ENCODE results near the gene CDH4.
"Not testable (repeated sequence)": the region's sequence is repeated elsewhere in the genome, so short reads cannot be mapped to it uniquely, and the experiment has no call there.

The CDH4 gene

DNA sequence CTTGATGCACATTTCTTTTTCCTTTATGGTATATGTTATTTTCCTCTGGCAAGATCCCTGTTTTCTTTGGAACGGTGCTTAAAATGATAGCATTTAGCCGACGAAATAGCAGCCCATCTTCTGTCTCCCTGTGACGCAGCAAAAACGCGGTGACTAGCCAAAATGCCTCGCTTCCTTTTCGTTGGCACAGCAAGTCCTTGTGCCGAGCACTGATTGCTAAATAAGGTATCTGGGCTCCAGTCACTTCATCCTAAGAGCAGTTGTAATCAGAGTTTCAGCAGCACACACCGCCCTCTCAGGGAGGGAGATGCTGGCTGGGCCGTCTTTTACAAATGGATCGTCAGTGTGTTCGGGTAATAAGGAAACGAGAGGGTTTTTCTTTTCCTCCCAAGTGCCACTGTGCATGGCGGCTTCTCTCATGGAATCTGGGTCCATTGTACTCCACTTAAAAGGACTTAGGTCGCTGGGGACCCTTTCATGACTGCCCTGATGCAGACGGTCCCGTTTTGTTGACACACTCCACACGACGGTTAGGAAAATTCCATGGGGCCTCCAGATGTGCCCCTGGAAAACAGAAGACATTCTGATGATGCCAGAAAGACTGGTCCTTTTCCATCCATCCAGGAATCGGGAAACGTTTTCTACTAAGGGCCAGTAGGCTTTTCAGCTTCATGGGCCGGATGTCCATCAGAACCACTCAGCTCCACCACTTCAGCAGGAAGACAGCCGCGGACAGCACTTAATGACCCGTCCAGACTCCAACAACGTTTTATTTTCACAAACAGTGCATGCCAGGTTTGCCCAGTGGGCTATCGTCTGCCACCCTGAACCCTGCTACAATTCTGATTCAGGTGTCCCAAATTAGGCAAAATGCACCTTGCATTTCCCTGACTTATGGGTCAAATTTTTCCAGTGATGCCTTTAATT lies 185.5 kb downstream of the CDH4 start:
- no peak for FAIRE-seq
- DNase-seq (ENCODE audit: low spot score), result no peak

GRCh38 chr20:61438285-61438684 lies 186.2 kb downstream of the CDH4 start:
- no peak for FAIRE-seq
- no peak for DNase-seq (ENCODE audit: low spot score)

DNA sequence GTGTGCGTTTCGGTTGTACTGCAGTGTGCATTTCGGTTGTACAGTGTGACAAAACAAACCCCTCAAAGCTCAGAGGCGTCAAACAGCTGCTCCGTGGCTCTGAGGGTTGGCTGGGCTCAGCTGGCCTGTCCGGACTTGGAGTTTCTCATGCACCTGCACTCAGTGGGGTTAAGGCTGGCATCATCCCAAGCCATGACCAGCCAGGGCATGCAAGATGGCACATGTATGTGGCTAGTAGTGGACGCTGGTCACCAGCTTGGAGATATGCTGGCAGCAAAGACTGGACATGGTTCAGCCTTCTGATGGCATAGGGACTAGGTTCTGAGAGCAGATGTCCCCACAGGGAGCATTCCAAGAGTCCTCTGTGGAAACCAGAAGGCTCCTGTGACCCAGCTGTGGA lies 187.2 kb downstream of the CDH4 start:
- FAIRE-seq (no peak), DNase-seq (ENCODE audit: low spot score) (no peak)

DNA sequence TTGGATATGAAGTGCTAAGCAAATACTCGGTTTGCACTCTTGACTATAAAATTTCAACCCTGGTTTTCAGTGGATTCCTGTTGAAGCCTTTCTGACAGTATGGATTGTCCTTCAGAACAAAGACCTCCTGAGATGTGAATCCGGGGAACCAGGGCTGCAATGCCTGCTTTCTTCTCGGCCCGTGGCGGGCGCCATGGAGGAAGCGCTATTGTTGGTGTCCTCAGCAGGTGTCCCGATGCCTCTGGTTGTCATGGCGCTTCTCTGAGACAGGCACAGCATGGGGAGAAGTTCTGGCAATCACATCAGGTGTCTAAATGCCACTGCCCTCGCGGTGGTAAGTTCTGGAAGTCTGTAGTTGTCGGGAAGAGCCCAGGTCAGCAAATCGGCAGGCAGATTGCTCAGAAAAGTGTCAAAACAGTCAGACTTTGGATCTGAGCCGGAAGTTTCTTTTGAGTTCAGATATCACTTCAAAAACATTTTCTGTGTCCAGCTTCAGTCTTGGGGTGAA lies 188.5 kb downstream of the CDH4 start:
- DNase-seq (ENCODE audit: low spot score) (no peak), FAIRE-seq (no peak)

DNA sequence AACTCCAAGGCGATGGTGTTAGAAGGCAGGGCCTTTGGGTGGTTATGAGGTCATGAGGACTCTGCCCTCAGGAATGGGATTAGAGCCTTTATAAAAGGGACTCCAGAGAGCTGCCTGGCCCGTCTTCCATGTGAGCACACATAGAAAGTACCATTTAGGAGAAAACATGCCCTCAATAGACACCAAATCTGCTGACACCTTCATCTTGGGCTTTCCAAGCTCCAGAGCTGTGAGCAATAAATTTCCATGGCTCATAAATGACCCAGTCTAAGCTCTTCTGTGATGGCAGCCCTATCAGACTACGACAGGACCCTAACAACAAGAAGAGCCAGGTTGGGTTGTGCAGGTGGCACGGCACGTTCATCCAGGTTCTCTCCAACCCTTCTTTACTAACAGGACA lies 189.5 kb downstream of the CDH4 start:
- DNase-seq (ENCODE audit: low spot score) (no peak), FAIRE-seq (no peak)

GRCh38 chr20:61442075-61442670 lies 190.1 kb downstream of the CDH4 start:
- DNase-seq (ENCODE audit: low spot score), result no peak
- FAIRE-seq, result no peak

- FAIRE-seq, result no peak
- no peak for DNase-seq (ENCODE audit: low spot score)
Observed at GRCh38 chr20:61442718-61443117, 190.7 kb downstream of the CDH4 start.

DNA sequence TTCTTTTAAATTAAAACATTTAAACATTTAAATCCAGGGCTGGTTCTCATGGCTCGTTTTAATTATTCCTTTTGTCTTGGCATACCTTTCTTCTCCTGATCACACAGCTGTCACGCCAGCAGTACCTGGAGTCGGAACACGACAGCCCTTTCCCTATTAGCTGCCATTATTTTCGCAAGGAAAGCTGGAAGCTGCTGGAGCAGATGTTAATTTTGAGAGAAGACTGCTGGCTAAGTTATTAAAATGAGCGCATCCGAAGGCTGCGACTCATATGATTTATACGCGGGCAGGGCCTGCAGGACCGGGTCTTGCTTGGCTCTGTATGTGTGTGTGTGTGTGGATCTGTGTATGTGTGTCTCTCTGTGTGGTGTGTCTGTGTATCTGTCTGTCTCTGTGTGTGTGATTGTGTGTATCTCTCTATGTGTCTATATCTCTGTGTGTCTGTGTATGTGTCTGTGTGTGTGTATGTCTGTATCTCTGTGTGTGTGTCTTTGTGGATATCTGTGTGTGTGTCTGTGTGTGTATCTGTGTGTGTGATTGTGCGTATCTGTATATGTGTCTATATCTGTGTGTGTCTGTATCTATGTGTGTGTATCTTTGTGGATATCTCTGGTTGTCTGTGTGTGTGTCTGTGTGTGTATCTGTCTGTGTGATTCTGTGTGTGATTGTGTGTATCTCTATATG lies 191.5 kb downstream of the CDH4 start:
- no peak for DNase-seq (ENCODE audit: low spot score)
- no peak for FAIRE-seq

- DNase-seq (ENCODE audit: low spot score) (no peak), FAIRE-seq (no peak)
Observed at GRCh38 chr20:61444637-61445036, 192.6 kb downstream of the CDH4 start.

GRCh38 chr20:61445138-61445537 lies 193.1 kb downstream of the CDH4 start:
- DNase-seq (ENCODE audit: low spot score) (no peak), FAIRE-seq (no peak)

GRCh38 chr20:61445741-61446140 lies 193.7 kb downstream of the CDH4 start:
- no peak for DNase-seq (ENCODE audit: low spot score)
- no peak for FAIRE-seq

DNA sequence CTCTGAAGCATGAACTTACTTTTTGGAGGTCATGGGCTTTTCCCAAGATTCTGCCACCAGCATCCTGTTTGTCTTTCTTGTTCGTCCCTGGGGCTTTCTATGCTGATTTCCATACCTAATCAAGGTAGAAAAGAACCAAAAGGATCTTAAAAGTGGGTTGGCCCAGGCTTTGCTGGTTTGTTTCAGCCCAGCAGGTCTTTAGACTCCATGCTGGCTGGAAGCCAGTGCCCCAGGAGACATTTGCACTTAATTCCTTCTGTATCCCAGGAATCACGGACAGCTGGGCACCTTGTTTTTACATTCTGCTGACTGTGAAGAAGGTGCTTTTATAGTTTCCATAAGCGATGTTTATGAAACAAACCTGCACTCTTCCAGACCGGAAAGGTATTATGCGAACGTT lies 195.9 kb downstream of the CDH4 start:
- no peak for FAIRE-seq
- no peak for DNase-seq (ENCODE audit: low spot score)

DNA sequence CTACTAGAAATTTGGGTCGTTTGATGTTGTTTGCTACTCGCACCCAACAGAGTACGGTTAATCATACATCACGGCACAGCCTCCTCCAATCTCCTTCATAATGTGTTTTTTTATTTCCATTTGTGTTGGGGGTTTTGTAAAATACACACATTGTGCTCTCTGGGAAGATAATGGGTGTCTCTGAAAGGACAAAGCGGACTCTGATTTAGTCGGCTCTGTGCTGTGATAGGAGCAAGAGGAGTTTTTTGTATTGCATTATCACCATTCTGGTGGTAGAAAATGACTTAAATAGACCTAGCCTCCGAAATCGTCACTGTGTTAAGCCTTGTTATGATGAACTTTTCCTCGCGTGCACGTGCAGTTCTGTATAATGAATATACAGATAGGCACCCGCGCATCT lies 196.3 kb downstream of the CDH4 start:
- no peak for DNase-seq (ENCODE audit: low spot score)
- no peak for FAIRE-seq

GRCh38 chr20:61449057-61449609 lies 197.1 kb downstream of the CDH4 start:
- FAIRE-seq (no peak), DNase-seq (ENCODE audit: low spot score) (no peak)

DNA sequence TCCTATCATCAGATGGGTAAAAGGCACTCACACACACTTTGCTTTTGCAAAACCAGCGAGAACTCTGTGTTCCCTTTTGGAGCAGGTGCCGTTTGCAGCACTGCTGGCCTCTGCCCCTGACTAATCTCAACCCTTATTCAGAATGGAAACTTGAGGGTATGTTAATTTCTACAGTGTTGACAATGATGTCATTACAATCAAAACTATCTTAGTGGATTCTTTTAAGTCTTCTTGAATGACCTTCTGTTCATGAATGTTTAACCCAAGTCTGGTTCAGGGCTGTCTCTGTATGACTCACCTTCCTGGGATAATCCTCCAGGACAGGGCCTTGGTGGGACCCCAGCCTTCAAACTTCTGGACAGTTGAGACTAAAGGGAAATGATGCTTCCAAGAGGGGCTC lies 197.9 kb downstream of the CDH4 start:
- FAIRE-seq, result no peak

GRCh38 chr20:61450549-61450948 lies 198.5 kb downstream of the CDH4 start:
- no peak for FAIRE-seq
- DNase-seq (ENCODE audit: low spot score), result no peak

More for the DNA sequence above, 197.9 kb downstream of the CDH4 start:
- no peak for DNase-seq (ENCODE audit: low spot score)

- FAIRE-seq (no peak), DNase-seq (ENCODE audit: low spot score) (no peak)
Observed at GRCh38 chr20:61451009-61451408, 198.9 kb downstream of the CDH4 start.

- FAIRE-seq, result no peak
- no peak for DNase-seq (ENCODE audit: low spot score)
Observed at GRCh38 chr20:61451953-61452352, 199.9 kb downstream of the CDH4 start.

GRCh38 chr20:61453219-61453618 lies 201.2 kb downstream of the CDH4 start:
- FAIRE-seq, result no peak

DNA sequence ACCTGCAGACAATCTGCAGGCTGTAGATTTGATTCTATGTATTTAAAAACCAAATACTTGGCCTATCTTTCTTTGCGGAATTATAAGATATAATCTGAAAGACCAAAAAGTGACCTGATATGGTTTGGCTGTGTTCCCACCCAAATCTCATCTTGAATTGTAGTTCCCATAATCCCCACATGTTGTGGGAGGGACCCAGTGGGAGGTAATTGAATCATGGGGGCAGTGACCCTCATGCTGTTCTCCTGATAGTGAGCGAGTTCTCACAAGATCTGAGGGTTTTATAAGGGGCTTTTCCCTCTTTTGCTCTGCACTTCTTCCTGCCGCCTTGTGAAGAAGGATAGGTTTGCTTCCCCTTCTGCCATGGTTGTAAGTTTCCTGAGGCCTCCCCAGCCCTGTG lies 201.6 kb downstream of the CDH4 start:
- not testable (repeated sequence) for FAIRE-seq; DNase-seq (ENCODE audit: low spot score)

More at GRCh38 chr20:61453219-61453618, 201.2 kb downstream of the CDH4 start:
- no peak for DNase-seq (ENCODE audit: low spot score)

DNA sequence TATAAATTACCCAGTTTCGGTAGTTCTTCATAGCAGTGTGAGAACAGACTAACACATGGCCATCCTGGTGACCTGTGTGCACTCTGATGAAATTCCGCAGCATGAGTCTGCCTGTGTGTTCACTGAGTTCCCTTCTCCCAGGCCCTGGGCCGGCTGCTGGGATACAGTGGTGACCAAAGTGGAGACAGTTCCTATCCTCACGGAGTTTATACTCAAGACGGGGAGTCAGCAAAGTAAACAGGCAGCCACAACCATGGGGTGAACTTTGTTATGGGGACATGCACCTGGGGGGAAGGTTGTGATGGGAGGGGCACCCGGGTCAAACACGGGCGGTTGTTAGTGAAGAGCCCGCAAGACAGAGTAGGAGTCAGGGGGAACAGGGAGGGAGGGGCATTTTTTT lies 202.0 kb downstream of the CDH4 start:
- FAIRE-seq (no peak), DNase-seq (ENCODE audit: low spot score) (no peak)
